Bronchial epithelial cell (primary cell): ENCODE results near the gene CCND1. TPM values are rescaled to one million over a fixed set of nuclear protein-coding genes. Genes with fewer than 3 reads are reported as not detected.

Experiments
- DNase-seq: peaks from one replicate; pipeline ENCODE4 v3.0.0-alpha.2; 2010; ENCODE audit warnings: low read depth
- FAIRE-seq: peaks from 2 replicates; lab custom pipeline; 2011; peaks lifted over from hg19 to GRCh38; lab: Jason Lieb, UNC
- H3K27me3 ChIP-seq: 2 replicates; pipeline ENCODE4 v1.5.1; 2011; ENCODE audit warnings: low read length; ENCODE audit not compliant: control insufficient read depth, insufficient read depth
- H3K36me3 ChIP-seq: 2 replicates; pipeline ENCODE4 v1.5.1; 2011; ENCODE audit warnings: low read length; ENCODE audit not compliant: control insufficient read depth, insufficient read depth
- H3K4me3 ChIP-seq: 2 replicates; pipeline ENCODE4 v1.5.1; 2011; ENCODE audit warnings: mild to moderate bottlenecking, low read depth, low read length, control low read depth
- CTCF ChIP-seq: IDR thresholded peaks from 2 replicates; pipeline ENCODE4 v1.5.1; 2011; ENCODE audit warnings: mild to moderate bottlenecking, moderate library complexity, low read length, control low read depth, inconsistent platforms; ENCODE audit not compliant: insufficient read depth, severe bottlenecking
- total RNA-seq: library from RNA; depleted of rRNA; stranded (reverse); fragments of >200 nt; gene quantifications from 2 replicates; pipeline ENCODE4 v1.2.1, GENCODE V29; 2014

Gene CCND1
- total RNA-seq, 1 donor from 2014 or later: 198 TPM

GRCh38 chr11:69634069-69634468 is 6.9 kb upstream of the CCND1 start:
- Histone ChIP-seq H3K27me3 (no peaks in the 10 kb centered on the region), H3K4me3 (no peak overlapping the region), H3K36me3 (no peaks in the 10 kb centered on the region)
- TF ChIP-seq CTCF: no peak
- DNase-seq: no peak
- no peak for FAIRE-seq

GRCh38 chr11:69634590-69634989 is 6.4 kb upstream of the CCND1 start:
- FAIRE-seq: no peak

GRCh38 chr11:69635195-69635594 is 5.8 kb upstream of the CCND1 start:
- Histone ChIP-seq H3K36me3 (no peaks in the 10 kb centered on the region), H3K27me3 (no peaks in the 10 kb centered on the region), H3K4me3 (no peak overlapping the region)
- no peak for TF ChIP-seq CTCF
- no peak for DNase-seq
- no peak for FAIRE-seq

More at GRCh38 chr11:69634590-69634989, 6.4 kb upstream of the CCND1 start:
- TF ChIP-seq CTCF: no peak
- DNase-seq: no peak
- Histone ChIP-seq H3K27me3 (no peaks in the 10 kb centered on the region), H3K4me3 (no peak overlapping the region), H3K36me3 (no peaks in the 10 kb centered on the region)

GRCh38 chr11:69635804-69636511 is 5.0 kb upstream of the CCND1 start:
- no peaks in the 10 kb centered on the region for H3K27me3 ChIP-seq
- H3K4me3 ChIP-seq: peak overlapping the region; percentile 61

GRCh38 chr11:69636512-69637197 is 4.3 kb upstream of the CCND1 start:
- no peak for TF ChIP-seq CTCF
- peak overlapping the region; percentile 61 for H3K4me3 ChIP-seq
- no peaks in the 10 kb centered on the region for H3K36me3 ChIP-seq
- H3K27me3 ChIP-seq: no peaks in the 10 kb centered on the region
- FAIRE-seq (peak; percentile 64), DNase-seq (peak; percentile 35)

More at GRCh38 chr11:69635804-69636511, 5.0 kb upstream of the CCND1 start:
- no peaks in the 10 kb centered on the region for H3K36me3 ChIP-seq
- FAIRE-seq (no peak), DNase-seq (no peak)
- no peak for TF ChIP-seq CTCF
